GM19463 (cell line): ENCODE measurements around the gene PRKD2.
"Not testable (repeated sequence)": the region's sequence is repeated elsewhere in the genome, so short reads cannot be mapped to it uniquely, and the experiment has no call there.

Experiments used
- ATAC-seq: cut with Tn5 transposase; IDR thresholded peaks from one replicate; pipeline ENCODE4 v1.9.1; 2021; ENCODE audit warnings: mild to moderate bottlenecking, moderate library complexity; ENCODE audit not compliant: unreplicated experiment

The PRKD2 gene

GRCh38 chr19:46634656-46635218, 82.2 kb downstream of the PRKD2 start:
- ATAC-seq: no peak

- ATAC-seq: peak; percentile 49
These were observed 82.8 kb downstream of the PRKD2 start for GRCh38 chr19:46634045-46634655.

- ATAC-seq: no peak
These were observed 83.8 kb downstream of the PRKD2 start for GRCh38 chr19:46633130-46633529.

- no peak for ATAC-seq
These were observed 85.4 kb downstream of the PRKD2 start for GRCh38 chr19:46631481-46631880.

- ATAC-seq: no peak
These were observed 86.2 kb downstream of the PRKD2 start for GRCh38 chr19:46630586-46631205.

- no peak for ATAC-seq
These were observed 87.3 kb downstream of the PRKD2 start for GRCh38 chr19:46629546-46630025.

- ATAC-seq: not testable (repeated sequence)
These were observed 87.9 kb downstream of the PRKD2 start for GRCh38 chr19:46628970-46629369.

- ATAC-seq: no peak
These were observed 90.5 kb downstream of the PRKD2 start for GRCh38 chr19:46626446-46626845.

GRCh38 chr19:46625731-46626130, 91.2 kb downstream of the PRKD2 start:
- no peak for ATAC-seq

- no peak for ATAC-seq
These were observed 91.8 kb downstream of the PRKD2 start, which contains the start of gene PTGIR for GRCh38 chr19:46624958-46625661. Gene PTGIR, minus strand, starts transcription at chr19:46625089. Its CDS starts 864 bp downstream, at chr19:46624225.
